ENCODE data around the gene SPOCK1. TPM values are rescaled to one million over a fixed set of nuclear protein-coding genes. Genes with fewer than 3 reads are reported as not detected.

The SPOCK1 gene
- total RNA-seq, 1 experiment from 2014 or later = 23.9 TPM

- TF ChIP-seq CTCF (conservative IDR thresholded peaks at IDR 0.05) (no peak), EZH2 (IDR thresholded peaks at IDR 0.05; ENCODE audit: low read depth) (no peak)
- no peak overlapping the region for H3K27ac ChIP-seq
- no peak overlapping the region for H2AFZ ChIP-seq
- no peaks in the 10 kb centered on the region for H3K27me3 ChIP-seq (ENCODE audit: insufficient read depth, low read depth)
- no peaks in the 10 kb centered on the region for H3K36me3 ChIP-seq (ENCODE audit: low read depth)
- no peaks in the 10 kb centered on the region for H3K9me2 ChIP-seq (ENCODE audit: insufficient read depth)
- intact Hi-C loops (cut with micrococcal nuclease; ENCODE audit: unreplicated experiment) = no loop called here
- H3K9me3 ChIP-seq (ENCODE audit: insufficient read depth, low read depth) = no peaks in the 10 kb centered on the region
- no peak overlapping the region for H3K4me3 ChIP-seq
- no peaks in the 10 kb centered on the region for H3F3A ChIP-seq (ENCODE audit: insufficient read depth, low read depth)
- BruUV-seq (replicated peaks) = no TSS peak
- H3K4me1 ChIP-seq (replicated peaks; ENCODE audit: insufficient read depth) = peaks cover 6% of the 10 kb centered on the region; the same call in 1 of the 2 replicates
- POLR2A ChIA-PET (ENCODE audit: unreplicated experiment) = no interaction called here
- CTCF ChIA-PET = no interaction called here
- H3K4me2 ChIP-seq = no peak overlapping the region
- no peaks in the 10 kb centered on the region for H3K79me2 ChIP-seq (ENCODE audit: low read depth)
- DNase-seq = no peak
- no peaks in the 10 kb centered on the region for H4K20me1 ChIP-seq (ENCODE audit: insufficient read depth)
Measured at GRCh38 chr5:137069358-137069757, 429.8 kb downstream of the SPOCK1 start.

DNA sequence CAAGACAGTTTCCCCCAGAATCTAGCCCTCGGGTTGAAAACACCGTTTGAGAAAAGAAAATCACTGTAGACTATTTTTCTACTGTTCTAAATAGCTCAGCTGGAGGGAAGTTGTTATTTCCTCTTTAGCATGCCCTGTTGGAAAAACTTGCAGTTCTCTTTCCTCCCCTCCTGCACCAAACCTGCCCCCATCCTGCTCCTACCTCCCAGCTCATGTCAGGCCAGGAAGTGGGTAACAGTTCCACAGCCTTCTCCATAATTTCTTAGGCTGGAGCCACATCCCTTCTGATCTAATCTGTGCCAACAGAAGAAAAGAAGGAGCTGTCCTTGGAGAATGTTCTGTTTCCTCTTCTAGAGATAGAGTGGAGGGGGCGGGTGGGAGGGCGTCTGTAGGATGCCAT is 437.7 kb downstream of the SPOCK1 start:
- Histone ChIP-seq H3K4me1 (replicated peaks; ENCODE audit: insufficient read depth) (no peaks in the 10 kb centered on the region), H3K4me3 (no peak overlapping the region), H4K20me1 (ENCODE audit: insufficient read depth) (no peaks in the 10 kb centered on the region), H3K79me2 (ENCODE audit: low read depth) (no peaks in the 10 kb centered on the region), H3K9me3 (ENCODE audit: insufficient read depth, low read depth) (no peaks in the 10 kb centered on the region), H3K36me3 (ENCODE audit: low read depth) (no peaks in the 10 kb centered on the region), H3K9me2 (ENCODE audit: insufficient read depth) (no peaks in the 10 kb centered on the region), H3K27me3 (ENCODE audit: insufficient read depth, low read depth) (no peaks in the 10 kb centered on the region), H3K4me2 (no peak overlapping the region), H3K27ac (no peak overlapping the region), H3F3A (ENCODE audit: insufficient read depth, low read depth) (no peaks in the 10 kb centered on the region), H2AFZ (no peak overlapping the region)
- CTCF ChIA-PET = interaction anchor here (1.0 kb wide), 1 partner anchor 16 kb away, joined by 4 read pairs; no protein-coding TSS in a partner anchor
- no peak for DNase-seq
- POLR2A ChIA-PET (ENCODE audit: unreplicated experiment) = no interaction called here
- BruUV-seq (replicated peaks) = no TSS peak
- intact Hi-C loops (cut with micrococcal nuclease; ENCODE audit: unreplicated experiment) = no loop called here
- no peak for TF ChIP-seq CTCF (conservative IDR thresholded peaks at IDR 0.05)
- TF ChIP-seq EZH2 (IDR thresholded peaks at IDR 0.05; ENCODE audit: low read depth) = no peak

- ChIA-PET POLR2A (ENCODE audit: unreplicated experiment) (interaction anchor here (0.6 kb wide), 1 partner anchor 244 kb away, joined by 6 read pairs; no protein-coding TSS in a partner anchor), CTCF (no interaction called here)
- DNase-seq = no peak
- TF ChIP-seq CTCF (conservative IDR thresholded peaks at IDR 0.05) (no peak), EZH2 (IDR thresholded peaks at IDR 0.05; ENCODE audit: low read depth) (no peak)
- Histone ChIP-seq H3K9me2 (ENCODE audit: insufficient read depth) (no peaks in the 10 kb centered on the region), H3K79me2 (ENCODE audit: low read depth) (no peaks in the 10 kb centered on the region), H3F3A (ENCODE audit: insufficient read depth, low read depth) (no peaks in the 10 kb centered on the region), H3K36me3 (ENCODE audit: low read depth) (no peaks in the 10 kb centered on the region), H3K4me1 (replicated peaks; ENCODE audit: insufficient read depth) (no peaks in the 10 kb centered on the region), H3K27ac (no peak overlapping the region), H4K20me1 (ENCODE audit: insufficient read depth) (no peaks in the 10 kb centered on the region), H2AFZ (no peak overlapping the region), H3K9me3 (ENCODE audit: insufficient read depth, low read depth) (no peaks in the 10 kb centered on the region), H3K27me3 (ENCODE audit: insufficient read depth, low read depth) (no peaks in the 10 kb centered on the region), H3K4me3 (no peak overlapping the region), H3K4me2 (no peak overlapping the region)
- BruUV-seq (replicated peaks) = no TSS peak
- intact Hi-C loops (cut with micrococcal nuclease; ENCODE audit: unreplicated experiment) = loop anchor here (5.0 kb wide), 1 partner anchor 259 kb away; no protein-coding TSS in a partner anchor
Measured at GRCh38 chr5:137058089-137058488, 441.0 kb downstream of the SPOCK1 start.

All from PC-9 (cell line).